HG02763 (cell line): ENCODE data around the gene HOXB9.

Source experiments
- ATAC-seq: cut with Tn5 transposase; IDR thresholded peaks from one replicate; pipeline ENCODE4 v1.9.1; 2021; ENCODE audit warnings: mild to moderate bottlenecking, moderate library complexity; ENCODE audit not compliant: unreplicated experiment

The HOXB9 gene

DNA sequence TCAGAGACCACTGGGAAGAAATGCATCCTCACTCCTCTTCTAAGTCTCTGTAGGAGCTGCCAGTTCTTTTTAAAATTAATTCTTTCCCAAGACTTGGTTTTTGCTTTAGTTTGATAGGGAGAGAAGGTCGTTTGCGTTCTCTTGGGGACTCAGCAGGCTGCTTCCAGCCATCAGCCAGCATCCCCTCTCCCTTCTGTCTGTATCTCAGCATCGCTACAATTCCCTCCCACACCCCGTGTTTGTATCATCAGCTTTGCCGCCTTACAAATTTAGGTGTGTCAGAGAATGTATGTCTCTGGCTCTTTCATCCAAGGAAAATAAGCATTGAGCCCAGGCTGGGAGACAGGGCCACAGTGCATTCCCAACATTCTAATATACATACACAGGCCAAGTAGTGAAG is 26.8 kb downstream of the HOXB9 start:
- no peak for ATAC-seq

- ATAC-seq = no peak
These were observed 27.4 kb downstream of the HOXB9 start for GRCh38 chr17:48598736-48599135.

- no peak for ATAC-seq
These were observed 28.2 kb downstream of the HOXB9 start for GRCh38 chr17:48597778-48598631.

DNA sequence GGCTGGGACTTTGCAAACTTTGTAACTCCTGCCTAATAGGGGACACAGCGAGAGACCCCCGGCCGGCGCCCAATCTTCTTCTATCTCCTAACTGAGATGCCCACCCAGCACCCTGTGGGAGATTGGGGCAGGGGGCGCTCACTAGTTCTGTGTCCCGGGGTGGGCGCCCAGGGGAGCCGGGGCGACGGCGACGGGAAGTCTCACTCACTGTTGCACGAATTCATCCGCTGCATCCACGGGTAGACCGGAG is 28.7 kb downstream of the HOXB9 start:
- ATAC-seq = no peak

GRCh38 chr17:48596735-48597527 is 29.2 kb downstream of the HOXB9 start:
- no peak for ATAC-seq

DNA sequence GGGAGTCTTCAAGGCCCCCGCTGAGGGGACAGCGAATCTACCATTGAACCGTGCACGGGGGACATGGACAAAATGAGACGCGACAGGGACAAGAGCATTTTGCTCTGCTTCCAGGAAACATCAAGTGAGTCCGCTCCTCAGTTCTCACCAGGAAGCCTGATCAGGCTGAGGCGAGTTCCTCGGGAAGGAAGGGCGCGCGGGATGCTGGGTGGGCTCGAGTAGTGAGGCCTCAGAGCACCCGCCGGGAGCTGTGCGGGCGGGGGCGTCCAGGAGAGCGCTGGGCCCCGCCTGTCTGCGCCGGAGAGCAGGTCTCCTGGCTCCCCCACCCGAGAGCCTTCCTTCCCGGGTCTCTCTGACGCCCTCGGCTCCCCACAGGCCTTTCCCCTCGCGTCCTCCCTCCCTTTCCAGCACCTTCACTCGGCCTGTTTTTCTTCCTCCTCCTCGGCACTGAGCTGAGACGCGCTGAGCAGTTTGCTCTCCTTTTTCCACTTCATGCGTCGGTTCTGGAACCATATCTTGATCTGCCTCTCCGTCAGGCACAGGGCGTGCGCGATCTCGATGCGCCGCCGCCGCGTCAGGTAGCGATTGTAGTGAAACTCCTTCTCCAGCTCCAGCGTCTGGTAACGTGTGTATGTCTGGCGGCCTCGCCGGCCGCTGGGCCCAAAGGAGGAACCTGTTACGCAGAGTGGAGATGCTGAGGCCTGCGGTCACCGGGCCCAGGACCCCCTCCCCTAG is 30.0 kb downstream of the HOXB9 start:
- no peak for ATAC-seq

DNA sequence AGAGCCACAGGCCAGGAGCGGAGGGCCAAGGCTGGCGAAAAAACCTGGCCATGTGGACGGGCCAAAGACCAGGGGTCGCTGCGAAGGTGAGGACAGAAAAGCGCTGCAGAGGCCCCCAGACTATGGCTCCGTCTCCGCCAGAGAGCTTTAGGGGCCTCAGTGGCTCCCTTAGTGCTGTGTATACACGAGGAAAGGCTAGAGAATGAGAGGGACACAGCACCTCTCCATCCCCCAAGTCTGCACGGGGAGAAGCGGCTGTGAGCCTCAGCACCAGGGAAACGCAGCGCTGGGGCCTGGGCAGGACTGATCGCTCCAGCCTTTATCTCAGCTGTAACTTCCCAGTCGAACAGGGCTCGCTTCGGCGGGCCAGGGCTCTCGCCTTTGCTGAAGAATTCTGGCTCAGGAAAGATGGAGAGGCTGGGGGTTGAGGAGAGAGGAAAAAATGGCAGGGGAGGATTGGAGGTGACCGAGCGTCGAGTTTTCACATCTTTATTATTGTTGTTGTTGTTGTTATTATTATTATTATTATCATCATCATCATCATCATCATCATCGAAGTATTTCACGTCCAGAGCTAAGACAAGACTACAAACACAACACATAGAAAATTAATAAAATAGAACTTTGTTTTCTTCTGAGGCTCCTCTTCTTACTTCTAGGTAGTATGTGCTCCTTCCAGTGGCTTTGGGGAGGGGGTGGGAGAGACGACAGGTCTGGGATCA is 30.7 kb downstream of the HOXB9 start:
- no peak for ATAC-seq

DNA sequence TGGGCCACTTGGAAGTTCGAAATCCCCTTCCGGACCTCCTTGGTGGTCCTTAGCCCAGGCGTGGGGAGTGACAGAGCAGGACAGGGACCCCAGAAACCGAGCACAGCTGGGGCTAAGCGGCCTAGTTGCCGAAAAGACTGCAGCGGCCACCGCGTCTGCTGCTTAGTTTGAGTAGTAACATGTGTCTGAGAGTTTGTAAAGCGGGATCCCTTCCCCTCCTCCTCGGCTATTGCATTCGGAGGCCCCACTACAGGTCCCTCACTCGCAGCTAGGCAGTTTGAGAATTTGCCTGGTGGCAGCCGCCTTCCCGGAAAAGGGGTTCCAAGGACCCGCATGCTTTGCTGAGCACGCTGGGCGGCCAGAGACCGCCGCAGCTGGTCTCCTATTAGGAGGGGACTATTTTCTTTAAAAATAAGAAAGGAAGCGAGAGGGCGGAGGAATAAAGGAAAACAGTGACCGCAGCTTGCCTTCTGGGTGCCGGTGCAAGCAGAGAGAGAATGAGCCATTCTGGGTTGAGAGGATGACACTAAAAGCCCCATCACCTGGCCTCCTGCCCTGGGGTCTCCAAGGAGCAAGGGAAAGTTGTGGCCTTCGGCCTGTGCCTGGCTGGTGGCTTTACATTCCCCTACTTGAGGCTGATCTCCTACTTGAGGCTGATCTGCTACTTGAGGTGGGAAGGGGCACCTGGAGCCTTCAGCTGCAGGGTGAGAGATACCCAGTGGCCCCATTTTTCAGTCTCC is 31.4 kb downstream of the HOXB9 start:
- no peak for ATAC-seq

GRCh38 chr17:48593840-48594537 is 32.2 kb downstream of the HOXB9 start:
- ATAC-seq = peak; percentile 47

- ATAC-seq = no peak
These were observed 32.9 kb downstream of the HOXB9 start, which contains the start of gene HOXB5 for GRCh38 chr17:48593126-48593829. Gene HOXB5, minus strand, starts transcription at chr17:48593779. Its CDS starts 97 bp downstream, at chr17:48593682.

DNA sequence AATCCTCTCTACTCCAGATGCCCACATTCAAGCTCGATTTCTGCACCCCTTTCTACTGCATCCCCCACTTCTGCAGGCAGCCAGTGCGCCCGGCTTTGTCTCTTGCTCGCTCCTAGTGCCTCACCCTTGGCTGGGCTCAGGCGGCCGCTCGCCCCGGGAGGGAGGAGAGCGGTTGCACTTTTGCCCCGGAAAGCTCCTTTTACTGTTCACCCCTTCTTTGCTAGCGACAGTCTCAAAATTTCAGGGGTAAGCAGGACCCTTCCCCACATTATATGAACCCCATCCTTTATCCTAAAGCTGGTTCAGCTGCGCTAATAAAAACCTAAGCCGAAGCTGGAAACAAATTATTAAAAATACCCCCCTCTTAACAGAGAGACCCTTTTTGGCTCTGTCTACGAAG is 33.6 kb downstream of the HOXB9 start:
- no peak for ATAC-seq

DNA sequence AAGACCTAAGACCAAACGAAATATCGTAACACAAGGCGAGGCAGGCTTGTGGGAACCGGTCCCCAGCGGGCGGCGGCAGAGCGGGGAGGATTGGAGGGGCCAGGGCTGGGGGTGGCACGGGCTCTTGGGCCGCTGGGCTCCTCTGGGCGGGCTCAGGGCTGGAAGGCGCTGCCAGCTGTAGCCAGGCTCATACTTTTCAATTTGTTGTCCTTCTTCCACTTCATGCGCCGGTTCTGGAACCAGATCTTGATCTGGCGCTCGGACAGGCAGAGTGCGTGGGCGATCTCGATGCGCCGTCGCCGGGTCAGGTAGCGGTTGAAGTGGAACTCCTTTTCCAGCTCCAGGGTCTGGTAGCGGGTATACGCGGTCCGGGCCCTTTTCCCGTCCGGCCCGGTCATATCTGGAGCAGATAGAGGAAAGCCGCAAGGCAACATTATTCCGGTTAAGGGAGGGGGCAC is 34.1 kb downstream of the HOXB9 start:
- no peak for ATAC-seq

- ATAC-seq = no peak
These were observed 34.7 kb downstream of the HOXB9 start for GRCh38 chr17:48591255-48592056.

- no peak for ATAC-seq
These were observed 35.5 kb downstream of the HOXB9 start for GRCh38 chr17:48590607-48591161.

DNA sequence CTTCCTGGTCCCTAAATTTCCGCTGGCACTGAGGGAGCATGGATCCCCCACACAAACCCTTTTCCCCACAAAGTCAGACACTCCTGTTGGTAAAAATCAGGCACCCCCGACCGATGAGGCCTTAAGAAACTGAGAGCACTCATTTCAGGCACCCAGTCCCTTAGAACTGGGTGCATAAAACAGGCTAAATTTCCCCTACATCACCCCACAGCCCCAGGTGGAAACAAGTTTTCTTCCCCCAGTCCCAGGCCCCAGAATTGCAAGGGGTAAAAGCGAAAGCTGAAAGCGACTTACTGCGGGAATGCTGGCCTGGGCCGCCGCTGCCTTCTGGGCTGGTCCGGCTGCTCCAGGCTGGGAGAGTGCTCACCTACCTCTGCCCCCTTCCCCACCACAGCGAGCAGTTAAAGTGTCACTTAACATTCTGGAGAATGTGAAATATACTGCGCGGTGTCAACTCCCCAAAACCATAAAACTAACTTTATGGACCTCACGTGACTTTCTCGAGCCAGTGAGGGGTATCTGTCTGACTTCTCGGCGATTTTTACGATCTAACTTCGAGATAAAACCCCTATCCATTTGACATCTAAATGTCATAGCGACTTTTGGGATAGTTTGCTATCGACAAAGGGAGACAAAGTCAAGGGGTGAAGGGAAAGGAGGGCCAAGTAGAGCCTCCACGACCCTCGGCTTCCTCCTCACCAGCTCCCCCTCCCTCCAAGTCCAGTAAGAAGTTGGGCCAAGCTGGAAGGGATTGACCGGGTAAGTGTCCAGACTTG is 36.1 kb downstream of the HOXB9 start, which contains the start of gene HOXB3:
TSS of gene HOXB3 (minus strand) at position 411 of the 776 bp plus-strand sequence. CDS start 37,767 bp downstream, outside the sequence.
- no peak for ATAC-seq

DNA sequence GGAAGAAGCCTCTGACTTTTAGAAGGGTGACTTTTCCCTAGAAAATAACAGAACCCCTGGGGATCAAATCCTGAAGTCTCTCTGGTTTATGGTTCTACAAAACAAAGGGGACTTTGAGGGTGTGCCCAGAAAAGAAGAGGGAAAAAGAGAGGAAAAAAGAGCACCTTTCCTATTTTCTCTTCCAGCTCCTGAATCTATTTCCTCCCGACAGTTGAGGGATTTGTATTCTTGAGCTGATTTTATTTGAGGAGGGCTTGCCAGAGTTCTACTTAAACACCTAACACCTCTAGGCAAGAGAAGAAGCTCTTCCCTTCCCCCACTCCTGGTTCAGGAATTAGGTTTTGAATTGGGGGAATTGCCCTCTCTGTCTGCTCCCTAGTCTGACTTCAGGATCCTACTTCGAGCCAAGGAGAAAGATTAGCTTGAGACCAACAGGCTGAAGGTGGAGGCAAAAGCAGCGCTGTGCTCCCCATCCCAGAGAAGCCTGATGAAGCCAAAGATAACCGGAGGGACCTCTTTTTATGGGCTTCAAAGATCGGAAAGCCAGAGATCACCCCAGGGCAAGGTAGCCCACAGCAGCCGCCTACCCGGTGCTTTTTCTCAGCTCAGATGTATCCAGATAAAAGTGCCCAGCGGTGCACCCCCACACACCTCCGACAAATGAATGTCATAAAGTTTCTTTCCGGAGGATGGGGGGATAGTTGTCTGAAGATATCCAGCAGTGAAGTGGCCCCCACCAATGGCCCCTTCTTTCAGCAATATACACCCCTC is 36.9 kb downstream of the HOXB9 start:
- no peak for ATAC-seq
